ENCODE results near the gene PCID2.

The PCID2 gene

GRCh38 chr13:113153810-113154748 lies 54.4 kb downstream of the PCID2 start:
- DNase-seq (ENCODE audit: low read depth) = peak; percentile 67

GRCh38 chr13:113152984-113153809 lies 55.3 kb downstream of the PCID2 start:
- no peak for TF ChIP-seq POLR2A (IDR thresholded peaks at IDR 0.05; ENCODE audit: extremely low read depth, insufficient read length)
- TF ChIP-seq MAX (IDR thresholded peaks at IDR 0.05; ENCODE audit: low read depth, low read length) = no peak
- no peak for TF ChIP-seq MYC (IDR thresholded peaks at IDR 0.05; ENCODE audit: low read depth, low read length)
- TF ChIP-seq CTCF (IDR thresholded peaks at IDR 0.05; ENCODE audit: low read depth, low read length) = no peak
- H3K4me3 ChIP-seq (ENCODE audit: low read depth, low read length) = peak overlapping the region; percentile 1
- DNase-seq (ENCODE audit: low read depth) = peak; percentile 23

More at GRCh38 chr13:113153810-113154748, 54.4 kb downstream of the PCID2 start:
- peak overlapping the region; percentile 47 for H3K4me3 ChIP-seq (ENCODE audit: low read depth, low read length)
- TF ChIP-seq CTCF (IDR thresholded peaks at IDR 0.05; ENCODE audit: low read depth, low read length) = no peak
- peak; percentile 72 for TF ChIP-seq MAX (IDR thresholded peaks at IDR 0.05; ENCODE audit: low read depth, low read length)
- peak; percentile 63 for TF ChIP-seq MYC (IDR thresholded peaks at IDR 0.05; ENCODE audit: low read depth, low read length)
- TF ChIP-seq POLR2A (IDR thresholded peaks at IDR 0.05; ENCODE audit: extremely low read depth, insufficient read length) = peak; percentile 36

GRCh38 chr13:113152691-113152983 lies 55.8 kb downstream of the PCID2 start:
- no peak overlapping the region for H3K4me3 ChIP-seq (ENCODE audit: low read depth, low read length)
- TF ChIP-seq CTCF (IDR thresholded peaks at IDR 0.05; ENCODE audit: low read depth, low read length) (no peak), MYC (IDR thresholded peaks at IDR 0.05; ENCODE audit: low read depth, low read length) (no peak), MAX (IDR thresholded peaks at IDR 0.05; ENCODE audit: low read depth, low read length) (no peak), POLR2A (IDR thresholded peaks at IDR 0.05; ENCODE audit: extremely low read depth, insufficient read length) (no peak)
- no peak for DNase-seq (ENCODE audit: low read depth)

- no peak for DNase-seq (ENCODE audit: low read depth)
- TF ChIP-seq CTCF (IDR thresholded peaks at IDR 0.05; ENCODE audit: low read depth, low read length) = no peak
- no peak for TF ChIP-seq MAX (IDR thresholded peaks at IDR 0.05; ENCODE audit: low read depth, low read length)
- no peak for TF ChIP-seq MYC (IDR thresholded peaks at IDR 0.05; ENCODE audit: low read depth, low read length)
- no peak for TF ChIP-seq POLR2A (IDR thresholded peaks at IDR 0.05; ENCODE audit: extremely low read depth, insufficient read length)
- H3K4me3 ChIP-seq (ENCODE audit: low read depth, low read length) = no peak overlapping the region
Measured at GRCh38 chr13:113151745-113152690, 56.5 kb downstream of the PCID2 start.
